GM10266 (cell line): ENCODE results near the gene PACS2.

Experiments used
- DNase-seq: peaks from one replicate; pipeline ENCODE4 v3.0.0; 2012; ENCODE audit errors: extremely low spot score
- TF ChIP-seq, protein P1 (sequence below): IDR thresholded peaks from 2 replicates; pipeline ENCODE4 v1.5.1; 2012; ENCODE audit warnings: mild to moderate bottlenecking, low read depth; ENCODE audit not compliant: control insufficient read depth, insufficient read depth; ENCODE audit errors: missing control alignments

PACS2 gene

GRCh38 chr14:105314287-105315200 lies at the start of gene PACS2:
TSS of gene PACS2 (plus strand) at chr14:105314748. CDS start at chr14:105314919, 171 bp downstream.
- peak; percentile 100 for DNase-seq
- TF ChIP-seq, protein P1, sequence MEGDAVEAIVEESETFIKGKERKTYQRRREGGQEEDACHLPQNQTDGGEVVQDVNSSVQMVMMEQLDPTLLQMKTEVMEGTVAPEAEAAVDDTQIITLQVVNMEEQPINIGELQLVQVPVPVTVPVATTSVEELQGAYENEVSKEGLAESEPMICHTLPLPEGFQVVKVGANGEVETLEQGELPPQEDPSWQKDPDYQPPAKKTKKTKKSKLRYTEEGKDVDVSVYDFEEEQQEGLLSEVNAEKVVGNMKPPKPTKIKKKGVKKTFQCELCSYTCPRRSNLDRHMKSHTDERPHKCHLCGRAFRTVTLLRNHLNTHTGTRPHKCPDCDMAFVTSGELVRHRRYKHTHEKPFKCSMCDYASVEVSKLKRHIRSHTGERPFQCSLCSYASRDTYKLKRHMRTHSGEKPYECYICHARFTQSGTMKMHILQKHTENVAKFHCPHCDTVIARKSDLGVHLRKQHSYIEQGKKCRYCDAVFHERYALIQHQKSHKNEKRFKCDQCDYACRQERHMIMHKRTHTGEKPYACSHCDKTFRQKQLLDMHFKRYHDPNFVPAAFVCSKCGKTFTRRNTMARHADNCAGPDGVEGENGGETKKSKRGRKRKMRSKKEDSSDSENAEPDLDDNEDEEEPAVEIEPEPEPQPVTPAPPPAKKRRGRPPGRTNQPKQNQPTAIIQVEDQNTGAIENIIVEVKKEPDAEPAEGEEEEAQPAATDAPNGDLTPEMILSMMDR: no peak

GRCh38 chr14:105267820-105268548 lies 46.6 kb upstream of the PACS2 start:
- no peak for DNase-seq
- TF ChIP-seq, protein P1: no peak

GRCh38 chr14:105268736-105269354 lies 45.7 kb upstream of the PACS2 start:
- TF ChIP-seq, protein P1: no peak
- DNase-seq: no peak

GRCh38 chr14:105269405-105269804 lies 45.1 kb upstream of the PACS2 start:
- DNase-seq: no peak
- TF ChIP-seq, protein P1: no peak

GRCh38 chr14:105271224-105271890 lies 43.2 kb upstream of the PACS2 start:
- no peak for DNase-seq
- TF ChIP-seq, protein P1: no peak

DNA sequence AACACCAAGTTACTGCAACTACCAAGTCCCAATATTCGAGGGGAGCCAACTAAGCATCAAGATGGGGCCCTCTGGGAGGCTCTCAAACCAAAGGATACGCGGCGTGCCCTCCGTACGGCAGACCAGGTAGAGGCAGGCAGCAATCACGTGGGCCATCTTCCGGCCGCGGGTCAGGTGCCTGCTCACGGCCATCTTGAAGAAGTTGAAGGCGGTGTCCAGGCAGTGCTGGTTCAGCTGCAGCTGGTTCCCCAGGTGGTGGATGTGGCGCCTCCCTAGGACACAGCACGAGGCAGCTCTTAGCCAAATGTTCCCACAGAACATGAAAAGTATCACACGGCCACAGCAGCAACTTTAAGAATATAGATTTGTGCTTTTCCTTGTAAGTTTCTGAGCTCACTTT lies 41.9 kb upstream of the PACS2 start:
- DNase-seq: no peak
- TF ChIP-seq, protein P1: no peak
